Type B pancreatic cell (in vitro differentiated cells): Measurements from ENCODE around the gene KLHDC7A. TPM values are rescaled to one million over a fixed set of nuclear protein-coding genes. Genes with fewer than 3 reads are reported as not detected.

Experiments
- DNase-seq: peaks from one replicate; pipeline ENCODE4 v3.0.0; 2021; ENCODE audit warnings: mixed read lengths; ENCODE audit not compliant: unreplicated experiment; ENCODE audit errors: extremely low spot score
- H3K27ac Mint-ChIP-seq: 2 replicates; pipeline ENCODE4 v1.8.0; 2021; ENCODE audit warnings: mild to moderate bottlenecking, mixed read lengths
- H3K27me3 Mint-ChIP-seq: 2 replicates; pipeline ENCODE4 v1.8.0; 2021; ENCODE audit warnings: mixed read lengths
- H3K36me3 Mint-ChIP-seq: 2 replicates; pipeline ENCODE4 v1.8.0; 2021; ENCODE audit warnings: mixed read lengths
- H3K4me1 Mint-ChIP-seq: one replicate; pipeline ENCODE4 v1.8.0; 2021; ENCODE audit warnings: mixed read lengths; ENCODE audit not compliant: unreplicated experiment
- H3K4me3 Mint-ChIP-seq: 2 replicates; pipeline ENCODE4 v1.8.0; 2021; ENCODE audit warnings: mild to moderate bottlenecking, mixed read lengths
- H3K9me3 Mint-ChIP-seq: 2 replicates; pipeline ENCODE4 v1.8.0; 2021; ENCODE audit warnings: mixed read lengths
- total RNA-seq: library from RNA; stranded (reverse); gene quantifications from 2 replicates; pipeline ENCODE4 v1.2.1, GENCODE V29; 2021; ENCODE audit warnings: low replicate concordance
- TF ChIP-seq, protein P1 (sequence below): fragments of 200-600 bp; sonication (generic); conservative IDR thresholded peaks from 2 replicates; pipeline ENCODE4 v1.5.0; 2021; ENCODE audit warnings: antibody characterized with exemption, mild to moderate bottlenecking

The KLHDC7A gene
- total RNA-seq, 1 donor from 2014 or later: 0.94 TPM

DNA sequence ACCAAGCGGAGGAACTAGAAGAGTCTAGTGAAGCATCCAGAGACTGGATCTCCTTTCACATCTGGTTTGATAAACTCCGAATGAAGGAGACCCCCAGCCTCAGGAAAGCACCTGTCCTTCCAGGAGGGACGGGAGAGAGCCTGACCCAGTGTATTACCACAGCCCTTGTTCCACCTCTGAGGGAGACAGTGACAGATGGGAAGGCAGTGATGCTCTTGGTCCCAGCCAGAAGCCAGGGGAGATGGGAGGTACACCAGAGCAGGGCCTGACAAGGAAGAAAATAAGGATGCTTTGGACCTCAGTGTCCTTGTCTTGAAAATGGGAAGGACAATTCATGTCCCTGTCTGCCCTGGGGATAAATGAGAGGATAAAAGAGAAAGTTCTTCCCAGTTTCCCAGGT lies 3.5 kb downstream of the KLHDC7A start:
- no peak overlapping the region for H3K27ac Mint-ChIP-seq
- TF ChIP-seq, protein P1, sequence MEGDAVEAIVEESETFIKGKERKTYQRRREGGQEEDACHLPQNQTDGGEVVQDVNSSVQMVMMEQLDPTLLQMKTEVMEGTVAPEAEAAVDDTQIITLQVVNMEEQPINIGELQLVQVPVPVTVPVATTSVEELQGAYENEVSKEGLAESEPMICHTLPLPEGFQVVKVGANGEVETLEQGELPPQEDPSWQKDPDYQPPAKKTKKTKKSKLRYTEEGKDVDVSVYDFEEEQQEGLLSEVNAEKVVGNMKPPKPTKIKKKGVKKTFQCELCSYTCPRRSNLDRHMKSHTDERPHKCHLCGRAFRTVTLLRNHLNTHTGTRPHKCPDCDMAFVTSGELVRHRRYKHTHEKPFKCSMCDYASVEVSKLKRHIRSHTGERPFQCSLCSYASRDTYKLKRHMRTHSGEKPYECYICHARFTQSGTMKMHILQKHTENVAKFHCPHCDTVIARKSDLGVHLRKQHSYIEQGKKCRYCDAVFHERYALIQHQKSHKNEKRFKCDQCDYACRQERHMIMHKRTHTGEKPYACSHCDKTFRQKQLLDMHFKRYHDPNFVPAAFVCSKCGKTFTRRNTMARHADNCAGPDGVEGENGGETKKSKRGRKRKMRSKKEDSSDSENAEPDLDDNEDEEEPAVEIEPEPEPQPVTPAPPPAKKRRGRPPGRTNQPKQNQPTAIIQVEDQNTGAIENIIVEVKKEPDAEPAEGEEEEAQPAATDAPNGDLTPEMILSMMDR: no peak
- no peaks in the 10 kb centered on the region for H3K9me3 Mint-ChIP-seq
- no peak overlapping the region for H3K4me3 Mint-ChIP-seq
- no peak for DNase-seq
- H3K27me3 Mint-ChIP-seq: no peaks in the 10 kb centered on the region
- H3K36me3 Mint-ChIP-seq: no peaks in the 10 kb centered on the region
- peaks cover 25% of the 10 kb centered on the region for H3K4me1 Mint-ChIP-seq

DNA sequence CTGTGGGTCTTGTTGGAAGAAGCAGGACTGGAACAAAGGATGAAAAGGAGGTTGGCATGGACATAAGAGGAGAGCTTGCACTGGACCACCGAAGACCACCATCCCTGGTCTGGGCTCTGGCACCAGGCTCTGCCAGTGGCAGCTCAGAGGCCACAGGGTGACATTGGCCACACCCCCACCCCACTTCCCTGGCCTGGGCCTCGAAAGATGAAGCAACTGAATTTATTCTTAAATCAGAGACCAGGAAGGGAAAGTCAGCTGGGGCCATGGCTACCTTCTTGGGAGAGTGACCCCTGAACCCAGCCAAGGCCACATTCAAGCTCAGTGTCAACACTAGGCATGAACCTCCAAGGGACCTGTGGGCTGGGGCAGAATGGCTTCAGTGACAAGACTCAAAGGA lies 4.0 kb downstream of the KLHDC7A start:
- H3K4me3 Mint-ChIP-seq: no peak overlapping the region
- H3K27me3 Mint-ChIP-seq: no peaks in the 10 kb centered on the region
- no peak overlapping the region for H3K27ac Mint-ChIP-seq
- no peak for DNase-seq
- no peaks in the 10 kb centered on the region for H3K36me3 Mint-ChIP-seq
- TF ChIP-seq, protein P1: no peak
- peaks cover 3% of the 10 kb centered on the region for H3K9me3 Mint-ChIP-seq
- peaks cover 24% of the 10 kb centered on the region for H3K4me1 Mint-ChIP-seq

DNA sequence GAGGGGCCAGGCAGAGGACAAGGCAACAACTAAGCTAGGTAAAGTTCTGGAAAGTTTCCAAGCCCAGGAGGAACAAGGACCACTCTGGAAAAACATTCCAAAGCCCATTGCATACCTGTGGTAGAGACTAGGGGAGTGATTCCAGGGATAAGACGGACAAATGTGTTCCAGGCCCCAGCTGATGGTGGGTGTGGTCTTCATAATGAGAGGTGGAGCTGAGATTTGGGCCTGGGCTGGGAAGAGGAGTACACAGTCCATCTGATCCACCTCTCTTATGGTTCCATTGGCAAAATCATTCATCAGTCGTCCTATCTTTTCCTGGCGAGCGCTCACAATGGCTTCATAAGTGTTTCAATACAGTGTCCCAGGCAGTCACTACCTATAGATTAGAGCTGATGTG lies 4.5 kb downstream of the KLHDC7A start:
- Mint-ChIP-seq H3K4me3 (no peak overlapping the region), H3K27me3 (no peaks in the 10 kb centered on the region), H3K9me3 (peaks cover 3% of the 10 kb centered on the region), H3K36me3 (no peaks in the 10 kb centered on the region), H3K27ac (no peak overlapping the region), H3K4me1 (peaks cover 19% of the 10 kb centered on the region)
- DNase-seq: no peak
- TF ChIP-seq, protein P1: no peak

DNA sequence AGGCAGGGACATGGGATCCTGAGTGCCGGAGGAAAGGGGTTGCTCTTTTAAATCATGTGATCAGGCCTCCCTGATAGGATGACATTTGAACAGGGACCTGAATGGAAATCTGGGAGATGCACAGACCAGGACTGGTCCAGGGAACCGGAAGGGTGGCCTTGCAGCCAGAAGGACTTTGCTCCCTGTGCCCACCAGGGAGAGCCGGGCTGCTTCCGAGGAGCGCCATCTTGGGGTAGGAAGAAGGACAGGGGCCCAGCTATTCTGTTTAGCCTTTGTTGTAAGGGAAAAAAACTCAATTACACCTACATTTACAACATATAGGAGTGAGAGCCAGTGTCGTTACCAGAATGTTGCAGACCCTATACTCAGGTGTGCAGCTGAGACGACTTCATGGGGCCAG lies 5.5 kb downstream of the KLHDC7A start:
- TF ChIP-seq, protein P1: peak; percentile 55
- no peak overlapping the region for H3K27ac Mint-ChIP-seq
- no peaks in the 10 kb centered on the region for H3K36me3 Mint-ChIP-seq

DNA sequence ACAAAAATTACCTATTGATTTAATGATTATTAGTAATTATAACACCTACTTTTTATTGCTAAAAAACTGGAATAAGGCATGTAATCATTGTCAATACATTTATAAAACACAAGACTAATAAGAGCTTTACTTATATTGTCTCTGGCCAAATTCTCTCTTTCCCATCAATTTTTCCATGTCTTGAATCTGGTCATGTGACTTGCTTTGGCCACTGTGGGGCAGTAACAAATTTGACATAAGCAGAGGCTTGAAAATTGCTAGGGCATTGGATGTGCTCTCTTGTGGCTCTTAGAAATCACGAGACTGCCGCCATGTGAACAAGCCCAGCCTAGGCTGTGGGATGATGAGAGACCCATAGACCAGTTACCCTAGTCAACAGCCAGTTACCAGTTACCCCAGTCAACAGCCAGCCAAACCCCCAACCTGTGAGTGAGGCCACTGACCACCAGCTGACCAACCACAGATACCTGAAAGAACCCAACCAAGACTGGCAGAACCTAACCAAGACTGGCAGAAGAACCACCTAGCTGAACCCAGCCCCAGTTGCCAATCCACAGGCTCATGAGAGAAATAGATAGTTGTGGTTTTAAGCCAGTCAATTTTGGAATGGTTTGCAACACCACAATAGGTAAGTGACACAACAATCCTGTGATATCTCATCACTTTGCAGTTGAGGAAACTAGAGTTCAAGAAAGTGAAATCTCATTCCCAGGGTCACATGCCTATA lies 8.8 kb downstream of the KLHDC7A start:
- DNase-seq: no peak
- Mint-ChIP-seq H3K27me3 (peaks cover 16% of the 10 kb centered on the region), H3K36me3 (no peaks in the 10 kb centered on the region), H3K27ac (no peak overlapping the region), H3K9me3 (peaks cover 6% of the 10 kb centered on the region), H3K4me1 (peaks cover 16% of the 10 kb centered on the region), H3K4me3 (no peak overlapping the region)
- TF ChIP-seq, protein P1: no peak

More for the DNA sequence above, 5.5 kb downstream of the KLHDC7A start:
- no peak overlapping the region for H3K4me3 Mint-ChIP-seq
- no peak for DNase-seq
- peaks cover 3% of the 10 kb centered on the region for H3K9me3 Mint-ChIP-seq
- H3K27me3 Mint-ChIP-seq: peaks cover 2% of the 10 kb centered on the region
- peaks cover 16% of the 10 kb centered on the region for H3K4me1 Mint-ChIP-seq
